GM12872 (cell line): ENCODE data around the gene CFAP77.

ENCODE experiments used
- CTCF ChIP-seq: IDR thresholded peaks from 3 replicates; pipeline ENCODE4 v1.5.1; 2011; ENCODE audit warnings: low read depth, mild to moderate bottlenecking, low read length, moderate library complexity; ENCODE audit not compliant: insufficient read depth

The CFAP77 gene

GRCh38 chr9:132465131-132465635 lies 55.2 kb downstream of the CFAP77 start:
- no peak for TF ChIP-seq CTCF

- no peak for TF ChIP-seq CTCF
Measured at GRCh38 chr9:132472199-132472598, 62.2 kb downstream of the CFAP77 start.

GRCh38 chr9:132472599-132472998 lies 62.6 kb downstream of the CFAP77 start:
- TF ChIP-seq CTCF, result no peak

GRCh38 chr9:132474253-132474652 lies 64.2 kb downstream of the CFAP77 start:
- no peak for TF ChIP-seq CTCF

GRCh38 chr9:132478353-132479050 lies 68.5 kb downstream of the CFAP77 start:
- TF ChIP-seq CTCF, result no peak

- TF ChIP-seq CTCF, result no peak
Measured at GRCh38 chr9:132479733-132480132, 69.7 kb downstream of the CFAP77 start.

- TF ChIP-seq CTCF, result no peak
Measured at GRCh38 chr9:132481053-132481849, 71.2 kb downstream of the CFAP77 start.
